Skeletal muscle cell (primary cell): ENCODE data around the gene IFT80.

Experiments used
- DNase-seq: peaks from one replicate; pipeline ENCODE4 v3.0.0-alpha.2; 2010; ENCODE audit warnings: low read depth
- H3K4me3 ChIP-seq: 2 replicates; pipeline ENCODE4 v1.5.1; 2011; ENCODE audit warnings: low read depth, mild to moderate bottlenecking, control low read depth, low read length, moderate library complexity

Gene IFT80

GRCh38 chr3:160399125-160400029 lies at the start of gene IFT80, which contains the start of gene SMC4:
Gene IFT80 (minus strand): TSS chr3:160399225. CDS start chr3:160384600, 14,625 bp downstream.
Gene SMC4 (plus strand): TSS chr3:160399650. CDS start chr3:160400827, 1,177 bp downstream.
- DNase-seq = peak; percentile 86
- H3K4me3 ChIP-seq = peak within 1 kb of the TSS; percentile 91

- peak; percentile 24 for DNase-seq
Measured at GRCh38 chr3:160447544-160447943, 48.5 kb upstream of the IFT80 start.

GRCh38 chr3:160446522-160447056 lies 47.6 kb upstream of the IFT80 start:
- H3K4me3 ChIP-seq = no peak overlapping the region
- no peak for DNase-seq

More at GRCh38 chr3:160447544-160447943, 48.5 kb upstream of the IFT80 start:
- peak overlapping the region; percentile 9 for H3K4me3 ChIP-seq

DNA sequence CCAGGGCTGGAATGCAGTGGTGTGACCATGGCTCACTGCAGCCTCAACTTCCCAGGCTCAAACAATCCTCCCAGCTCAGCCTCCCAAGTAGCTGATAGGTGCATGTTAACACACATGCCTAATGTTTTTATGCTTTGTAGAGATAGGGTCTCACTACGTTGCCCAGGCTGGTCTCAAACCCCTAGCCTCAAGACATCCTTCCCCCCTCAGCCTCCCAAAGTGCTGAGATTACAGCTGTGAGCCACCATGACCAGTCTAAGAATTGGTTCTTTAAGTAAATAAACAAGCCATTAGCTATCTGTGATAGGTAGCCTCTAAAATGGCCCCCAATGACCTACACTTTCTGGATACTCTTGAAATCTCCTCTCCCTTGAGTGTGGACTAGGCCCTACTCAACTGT lies 46.8 kb upstream of the IFT80 start:
- no peak overlapping the region for H3K4me3 ChIP-seq
- no peak for DNase-seq

- DNase-seq = no peak
- no peak overlapping the region for H3K4me3 ChIP-seq
Measured at GRCh38 chr3:160444411-160444810, 45.4 kb upstream of the IFT80 start.

DNA sequence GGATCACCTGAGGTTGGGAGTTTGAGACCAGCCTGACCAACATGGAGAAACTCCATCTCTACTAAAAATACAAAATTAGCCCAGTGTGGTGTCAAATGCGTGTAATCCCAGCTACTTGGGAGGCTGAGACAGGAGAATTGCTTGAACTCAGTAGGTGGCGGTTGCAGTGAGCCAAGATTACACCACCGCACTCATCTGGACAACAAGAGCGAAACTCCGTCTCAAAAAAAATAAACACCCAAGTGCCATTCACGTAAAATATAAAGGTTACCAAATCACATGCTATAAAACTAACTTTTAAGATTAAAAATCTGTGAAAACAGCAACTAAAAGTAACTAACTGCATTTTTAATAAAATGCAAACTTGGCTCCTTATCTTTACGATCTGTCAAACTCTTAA lies 41.7 kb upstream of the IFT80 start:
- H3K4me3 ChIP-seq = no peak overlapping the region
- DNase-seq = no peak

GRCh38 chr3:160437083-160437455 lies 38.0 kb upstream of the IFT80 start:
- DNase-seq = no peak
- no peak overlapping the region for H3K4me3 ChIP-seq

DNA sequence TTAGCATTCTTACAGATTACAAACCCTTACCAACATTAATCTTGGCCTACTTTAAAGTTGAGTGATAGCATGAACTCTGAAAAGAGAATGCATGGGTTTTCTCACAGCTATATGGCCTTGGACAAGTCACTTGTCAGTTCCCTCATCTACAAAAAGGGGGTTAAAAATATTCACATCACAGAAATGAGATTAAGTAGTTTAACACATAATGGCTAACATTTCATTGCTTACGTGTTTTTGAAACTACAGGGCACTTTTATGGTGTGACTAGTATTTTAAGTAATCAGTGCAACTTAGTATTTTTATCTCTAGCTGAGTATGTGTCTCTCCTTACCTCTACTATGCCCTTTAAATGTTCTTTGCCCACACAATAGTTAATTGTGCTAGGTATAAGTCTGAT lies 36.7 kb upstream of the IFT80 start:
- H3K4me3 ChIP-seq = no peak overlapping the region
- no peak for DNase-seq

DNA sequence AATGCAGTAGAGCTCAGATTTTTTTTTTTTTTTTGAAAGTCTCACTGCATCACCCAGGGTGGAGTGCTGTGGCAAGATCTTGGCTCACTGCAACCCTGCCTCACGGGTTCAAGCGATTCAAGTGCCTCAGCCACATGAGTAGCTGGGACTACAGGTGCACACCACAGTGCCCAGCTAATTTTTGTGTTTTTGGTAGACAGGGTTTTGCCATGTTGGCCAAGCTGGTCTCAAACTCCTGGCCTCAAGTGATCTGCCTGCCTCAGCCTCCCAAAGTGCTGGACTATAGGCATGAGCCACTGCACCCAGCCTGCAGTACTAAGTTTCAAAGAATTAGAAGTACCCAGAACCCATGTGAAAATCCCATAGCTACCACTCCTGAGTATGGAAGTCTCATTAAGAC lies 36.1 kb upstream of the IFT80 start:
- no peak for DNase-seq
- no peak overlapping the region for H3K4me3 ChIP-seq

- no peak overlapping the region for H3K4me3 ChIP-seq
- DNase-seq = peak; percentile 7
Measured at GRCh38 chr3:160434071-160434470, 35.0 kb upstream of the IFT80 start.

DNA sequence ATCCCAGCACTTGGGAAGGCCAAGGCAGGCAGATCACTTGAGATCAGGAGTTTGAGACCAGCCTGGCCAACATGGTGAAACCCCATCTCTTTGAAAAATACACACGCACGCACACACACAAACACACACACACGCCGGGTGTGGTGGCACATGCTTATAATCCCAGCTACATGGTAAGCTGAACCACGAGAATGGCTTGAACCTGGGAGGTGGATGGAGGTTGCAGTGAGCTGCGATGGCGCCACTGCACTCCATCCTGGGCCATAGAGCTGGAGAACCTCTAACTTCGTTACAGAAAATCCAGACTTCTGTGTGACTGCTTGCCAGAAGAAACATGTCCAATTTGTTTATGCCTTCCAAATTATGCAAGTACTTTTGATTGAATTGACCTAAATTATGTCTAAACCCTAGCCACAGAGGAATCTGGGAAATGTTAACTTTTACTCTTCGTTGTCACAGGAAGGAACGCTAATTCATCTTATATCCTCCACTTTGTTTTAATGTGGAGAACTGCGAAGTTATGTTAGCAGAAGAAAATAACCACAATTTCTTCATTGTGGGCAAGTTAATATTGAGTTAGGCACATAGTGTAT lies 28.9 kb upstream of the IFT80 start:
- DNase-seq = no peak
- no peak overlapping the region for H3K4me3 ChIP-seq

DNA sequence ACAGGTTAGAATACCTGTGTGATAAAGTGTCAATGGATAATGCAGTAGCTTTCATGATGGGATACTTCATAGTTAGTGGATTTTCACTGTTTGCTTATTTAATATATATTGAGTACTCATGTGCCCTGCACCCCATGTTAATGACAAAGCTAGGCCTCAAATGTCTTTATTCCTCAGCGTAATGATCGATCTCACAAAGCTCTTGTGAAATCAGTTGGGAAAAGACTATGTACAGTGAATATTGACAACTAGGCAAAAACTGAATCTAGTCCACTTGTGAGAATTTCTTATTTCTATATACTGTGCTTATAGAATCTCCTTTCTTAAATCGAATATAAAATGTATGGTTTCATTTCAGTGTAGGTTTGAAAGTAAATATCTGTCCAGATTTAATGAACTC lies 18.3 kb upstream of the IFT80 start:
- no peak overlapping the region for H3K4me3 ChIP-seq
- DNase-seq = no peak

- H3K4me3 ChIP-seq = no peak overlapping the region
- DNase-seq = peak; percentile 43
Measured at GRCh38 chr3:160413613-160414248, 14.7 kb upstream of the IFT80 start.

- no peak for DNase-seq
- H3K4me3 ChIP-seq = no peak overlapping the region
Measured at GRCh38 chr3:160412477-160412876, 13.5 kb upstream of the IFT80 start.

DNA sequence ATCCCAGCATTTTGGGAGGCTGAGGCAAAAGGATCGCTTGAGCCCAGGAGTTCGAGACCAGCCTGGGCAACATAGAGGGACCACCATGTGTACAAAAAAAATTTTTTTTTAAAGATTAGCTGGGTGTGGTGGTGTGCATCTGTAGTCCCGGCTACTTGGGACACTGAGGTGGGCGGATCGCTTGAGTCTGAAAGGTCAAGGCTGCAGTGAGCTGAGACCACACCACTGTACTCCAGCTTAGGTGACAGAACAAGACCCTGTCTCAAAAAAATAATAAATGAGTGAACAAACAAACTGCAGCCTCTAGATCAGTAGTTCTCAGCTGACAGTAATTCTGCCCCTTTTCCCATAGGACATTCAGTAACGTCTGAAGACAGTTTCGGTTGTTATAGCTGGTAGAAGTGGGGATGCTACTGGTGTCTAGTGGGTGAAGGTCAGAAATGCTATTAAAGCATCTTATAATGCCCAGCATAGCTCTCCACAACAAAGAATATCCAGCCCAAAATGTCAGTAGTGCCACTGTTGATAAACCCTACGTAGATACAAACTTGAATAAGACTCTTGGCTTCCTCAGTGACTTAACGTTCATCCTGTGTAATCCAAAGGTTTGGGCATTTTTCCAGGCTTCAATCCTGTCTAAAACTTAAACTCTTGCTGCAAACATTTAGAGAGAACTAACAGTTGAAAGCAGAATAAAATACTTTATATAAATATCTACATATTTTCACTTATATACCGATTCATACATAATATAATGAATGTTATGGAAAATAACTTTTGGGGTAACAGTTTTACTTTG lies 11.0 kb upstream of the IFT80 start:
- DNase-seq = no peak
- H3K4me3 ChIP-seq = no peak overlapping the region

DNA sequence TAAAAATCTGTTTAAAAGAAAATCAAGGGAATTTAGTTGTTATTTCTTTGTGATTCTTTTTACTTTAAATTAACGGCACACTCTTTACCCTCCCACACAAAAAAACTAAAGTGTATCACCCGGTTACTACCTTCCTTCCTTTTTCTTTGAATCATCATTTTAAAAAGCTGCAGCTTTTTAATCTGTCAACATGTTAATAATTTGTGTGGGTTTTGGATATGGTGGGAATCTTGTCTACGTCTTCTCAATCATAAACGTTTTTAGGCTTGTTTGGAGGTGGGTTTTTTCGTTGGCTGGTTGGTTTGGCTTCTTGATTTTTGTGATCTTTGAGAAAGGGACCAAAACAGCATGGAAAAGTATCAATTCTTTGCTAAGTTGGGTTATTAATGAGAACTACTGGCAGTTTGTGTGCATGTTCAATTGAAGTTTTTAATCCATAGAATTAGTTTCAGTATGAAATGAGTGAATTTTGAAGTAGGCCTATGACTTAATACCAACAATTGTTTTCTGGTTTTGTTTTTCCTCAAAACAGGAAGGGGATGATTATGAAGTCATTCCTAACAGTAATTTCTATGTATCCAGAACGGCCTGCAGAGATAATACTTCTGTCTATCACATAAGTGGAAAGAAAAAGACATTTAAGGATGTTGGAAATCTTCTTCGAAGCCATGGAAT lies 4.9 kb upstream of the IFT80 start:
- no peak overlapping the region for H3K4me3 ChIP-seq
- no peak for DNase-seq

DNA sequence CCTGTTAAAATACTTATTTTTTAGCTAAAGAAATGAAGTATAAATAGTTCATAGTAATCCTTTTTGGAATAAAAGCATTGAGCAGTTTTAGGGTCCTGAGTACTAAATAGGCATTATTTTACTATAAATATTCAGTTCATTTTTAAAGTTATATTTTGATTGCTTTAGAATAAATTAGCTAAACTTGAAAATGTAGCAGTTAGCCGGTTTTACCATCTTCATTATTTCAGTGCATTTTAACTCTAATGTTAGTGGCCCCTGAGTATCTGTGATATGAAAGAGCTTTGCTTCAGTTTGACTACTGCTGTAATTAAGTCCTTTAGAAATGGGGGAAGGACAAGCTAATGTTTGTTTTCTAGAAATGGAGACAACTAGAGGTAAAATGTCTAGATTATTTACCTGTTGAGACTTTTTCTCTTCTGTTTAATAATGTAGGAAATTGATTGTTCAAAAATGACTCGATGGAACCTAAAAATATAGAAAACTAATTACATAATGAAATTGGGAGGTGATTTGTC lies 4.1 kb upstream of the IFT80 start:
- peak overlapping the region; percentile 91 for H3K4me3 ChIP-seq
- no peak for DNase-seq

GRCh38 chr3:160402221-160403027 lies 3.4 kb upstream of the IFT80 start:
- H3K4me3 ChIP-seq = peak overlapping the region; percentile 91
- no peak for DNase-seq
